ENCODE measurements around the gene TBC1D22A. TPM values are rescaled to one million over a fixed set of nuclear protein-coding genes. Genes with fewer than 3 reads are reported as not detected.
A peak's percentile ranks its signal among the peaks of the same experiment; 100 is the strongest.

The TBC1D22A gene
- total RNA-seq, 4 donors from 2014 or later: 16.2 to 22.2 (median 17.8) TPM

DNA sequence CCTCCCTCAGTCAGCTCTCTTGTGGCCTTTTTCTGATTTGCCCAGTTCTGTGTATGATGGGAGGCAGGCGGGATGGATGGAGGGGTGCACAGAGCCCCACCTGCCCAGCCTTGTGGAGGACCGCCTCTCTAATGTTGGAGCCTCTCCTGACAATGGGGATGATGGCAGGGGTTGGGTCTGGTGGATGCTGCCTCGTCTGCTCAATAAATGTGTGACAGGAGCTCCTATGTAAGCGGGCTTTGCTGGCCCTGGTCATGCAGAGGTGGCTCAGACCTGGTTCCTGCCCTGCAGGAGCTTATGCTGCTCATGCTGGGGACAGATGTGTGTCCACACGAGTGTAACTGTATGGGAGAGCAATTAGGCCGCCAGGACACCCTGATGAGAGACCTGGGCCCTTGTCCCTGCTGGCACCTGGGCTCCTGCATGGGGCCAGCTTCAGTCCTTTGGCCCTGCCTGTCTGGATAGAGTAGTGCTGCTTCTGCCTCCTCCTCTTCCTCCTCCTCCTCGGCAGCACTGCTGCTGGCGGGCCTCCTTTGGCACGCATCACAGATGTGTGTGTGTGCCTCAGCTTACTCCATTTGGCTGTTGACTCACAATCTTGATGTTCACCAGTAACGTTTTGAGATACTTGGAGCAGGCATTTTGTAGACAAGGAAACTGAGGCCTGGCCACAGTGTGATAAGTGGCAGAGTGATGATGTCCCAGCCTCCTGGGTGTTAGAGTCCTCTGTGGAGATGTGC lies 131.0 kb downstream of the TBC1D22A start:
- Histone ChIP-seq H3K4me1 (peaks cover 0 to 20% (median 4%) of the 10 kb centered on the region in 3 donors), H3K27ac (peak overlapping the region in 2 of 4 donors; percentile 2 to 27), H3K36me3 (peaks cover 0 to 37% of the 10 kb centered on the region in 2 donors), H3K27me3 (no peaks in the 10 kb centered on the region), H3K4me3 (no peak overlapping the region), H3K9me3 (no peaks in the 10 kb centered on the region)
- TF ChIP-seq POLR2AphosphoS5 (IDR thresholded peaks at IDR 0.05): no peak
- no peak for TF ChIP-seq EP300 (IDR thresholded peaks at IDR 0.05)
- no peak for TF ChIP-seq POLR2A (IDR thresholded peaks at IDR 0.05)
- TF ChIP-seq, protein P1, sequence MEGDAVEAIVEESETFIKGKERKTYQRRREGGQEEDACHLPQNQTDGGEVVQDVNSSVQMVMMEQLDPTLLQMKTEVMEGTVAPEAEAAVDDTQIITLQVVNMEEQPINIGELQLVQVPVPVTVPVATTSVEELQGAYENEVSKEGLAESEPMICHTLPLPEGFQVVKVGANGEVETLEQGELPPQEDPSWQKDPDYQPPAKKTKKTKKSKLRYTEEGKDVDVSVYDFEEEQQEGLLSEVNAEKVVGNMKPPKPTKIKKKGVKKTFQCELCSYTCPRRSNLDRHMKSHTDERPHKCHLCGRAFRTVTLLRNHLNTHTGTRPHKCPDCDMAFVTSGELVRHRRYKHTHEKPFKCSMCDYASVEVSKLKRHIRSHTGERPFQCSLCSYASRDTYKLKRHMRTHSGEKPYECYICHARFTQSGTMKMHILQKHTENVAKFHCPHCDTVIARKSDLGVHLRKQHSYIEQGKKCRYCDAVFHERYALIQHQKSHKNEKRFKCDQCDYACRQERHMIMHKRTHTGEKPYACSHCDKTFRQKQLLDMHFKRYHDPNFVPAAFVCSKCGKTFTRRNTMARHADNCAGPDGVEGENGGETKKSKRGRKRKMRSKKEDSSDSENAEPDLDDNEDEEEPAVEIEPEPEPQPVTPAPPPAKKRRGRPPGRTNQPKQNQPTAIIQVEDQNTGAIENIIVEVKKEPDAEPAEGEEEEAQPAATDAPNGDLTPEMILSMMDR (IDR thresholded peaks at IDR 0.05): no peak
- ATAC-seq: no peak
- 100% methylated on average over 1 of the region's 10 CpGs; no CpG with 5 or more reads in 1 of the 2 donors for WGBS, 2 donors (ENCODE audit: low coverage in 1 of 2)

DNA sequence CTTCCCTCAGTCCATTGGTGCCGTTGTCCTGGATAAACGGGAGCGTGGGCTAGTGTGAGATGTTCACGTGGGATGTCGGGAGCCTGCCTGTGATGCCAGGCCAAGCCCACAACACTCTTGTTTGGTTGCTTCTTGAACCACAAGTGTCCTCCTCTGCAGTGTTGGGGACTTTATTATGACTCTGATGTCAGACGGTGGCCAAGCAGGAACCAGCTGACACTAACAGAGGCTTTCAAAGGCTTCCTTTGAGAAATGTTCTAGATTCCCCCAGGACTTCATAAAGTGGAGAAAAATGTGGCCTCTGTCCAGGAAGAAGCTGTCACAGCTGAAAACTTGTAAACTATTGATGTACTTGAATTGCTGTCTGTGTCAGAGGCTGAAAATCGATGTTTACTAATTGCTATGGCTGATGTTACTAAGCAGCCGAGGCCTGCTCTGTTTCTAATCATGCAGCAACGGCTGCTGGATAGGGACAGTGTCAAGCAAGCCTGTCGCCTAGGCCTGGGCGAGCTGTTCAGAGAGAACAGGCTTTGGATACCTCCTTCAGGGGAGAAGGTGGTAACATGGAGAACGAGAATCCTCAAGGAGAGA lies 131.7 kb downstream of the TBC1D22A start:
- no peaks in the 10 kb centered on the region for H3K9me3 ChIP-seq
- H3K4me3 ChIP-seq: no peak overlapping the region
- peak overlapping the region in 3 of 4 donors; percentile 2 to 27 (median 2) for H3K27ac ChIP-seq
- peaks cover 0 to 20% (median 4%) of the 10 kb centered on the region in 3 donors for H3K4me1 ChIP-seq
- no peaks in the 10 kb centered on the region for H3K27me3 ChIP-seq
- WGBS, 2 donors (ENCODE audit: low coverage in 1 of 2): 47 to 53% methylated on average over 5 to 12 of the region's 12 CpGs
- peaks cover 0 to 37% of the 10 kb centered on the region in 2 donors for H3K36me3 ChIP-seq
- ATAC-seq: no peak
- TF ChIP-seq POLR2A (IDR thresholded peaks at IDR 0.05): no peak
- TF ChIP-seq EP300 (IDR thresholded peaks at IDR 0.05): no peak
- TF ChIP-seq, protein P1 (IDR thresholded peaks at IDR 0.05): no peak
- no peak for TF ChIP-seq POLR2AphosphoS5 (IDR thresholded peaks at IDR 0.05)

DNA sequence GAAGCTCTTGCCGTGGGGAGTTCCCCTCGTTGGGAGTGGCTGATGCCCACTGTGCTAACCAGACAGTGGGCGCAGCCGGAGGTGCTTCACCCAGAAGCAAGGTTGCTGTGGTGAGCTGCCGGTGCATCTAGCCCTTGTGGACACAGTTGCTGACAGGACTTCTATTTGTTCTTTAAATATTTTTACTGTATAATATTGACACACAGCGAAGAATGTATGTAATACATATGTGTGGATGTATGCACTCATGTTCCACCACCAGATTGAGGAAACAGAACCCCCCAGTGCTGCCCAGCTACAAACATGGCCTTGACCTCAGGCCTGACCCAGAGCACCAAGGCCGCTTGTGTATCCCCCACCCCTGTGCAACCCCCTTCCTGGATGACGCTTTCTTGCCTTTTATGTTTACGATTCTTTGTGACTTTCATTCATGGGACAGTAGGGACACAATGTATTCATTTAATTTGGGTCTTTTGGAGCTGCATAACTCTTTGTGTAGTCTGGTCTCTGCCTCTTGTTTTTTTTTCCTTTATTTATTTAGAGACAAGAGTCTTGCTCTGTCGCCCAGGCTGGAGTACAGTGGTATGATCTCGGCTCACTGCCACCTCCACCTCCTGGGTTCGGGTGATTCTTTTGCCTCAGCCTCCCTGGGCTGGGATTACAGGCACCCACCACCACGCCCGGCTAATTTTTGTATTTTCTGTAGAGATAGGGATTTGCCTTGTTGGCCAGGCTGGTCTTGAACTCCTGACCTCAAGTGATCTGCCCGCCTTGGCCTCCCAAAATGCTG lies 132.6 kb downstream of the TBC1D22A start:
- Histone ChIP-seq H3K4me3 (no peak overlapping the region), H3K27me3 (no peaks in the 10 kb centered on the region), H3K36me3 (peaks cover 0 to 37% of the 10 kb centered on the region in 2 donors), H3K4me1 (peaks cover 0 to 20% (median 4%) of the 10 kb centered on the region in 3 donors), H3K27ac (peak overlapping the region in 2 of 4 donors; percentile 2 to 27), H3K9me3 (no peaks in the 10 kb centered on the region)
- ATAC-seq: no peak
- WGBS, 2 donors (ENCODE audit: low coverage in 1 of 2): 80 to 91% methylated on average over 9 to 15 of the region's 15 CpGs
- TF ChIP-seq POLR2AphosphoS5 (IDR thresholded peaks at IDR 0.05) (no peak), EP300 (IDR thresholded peaks at IDR 0.05) (no peak), POLR2A (IDR thresholded peaks at IDR 0.05) (no peak)
- TF ChIP-seq, protein P1 (IDR thresholded peaks at IDR 0.05): no peak

DNA sequence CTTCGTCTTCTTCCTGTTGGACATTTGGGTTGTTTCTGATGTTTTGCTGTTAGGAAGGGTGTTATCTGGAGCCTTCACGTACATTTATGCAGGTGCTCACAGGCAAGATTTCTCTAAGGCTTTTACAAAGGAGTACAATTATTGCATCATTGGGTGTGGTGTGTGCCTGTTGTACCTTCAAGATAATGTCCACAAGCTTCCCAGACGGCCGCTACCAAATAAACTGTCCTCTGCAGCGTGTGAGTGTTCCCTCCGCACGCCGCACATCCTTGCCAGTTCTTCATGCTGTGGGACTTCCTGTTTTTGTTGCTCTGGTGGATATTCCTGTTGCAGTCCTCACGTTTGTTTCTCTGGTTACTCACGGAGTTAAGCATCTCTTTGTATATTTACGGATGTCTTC lies 133.3 kb downstream of the TBC1D22A start:
- Histone ChIP-seq H3K27ac (no peak overlapping the region), H3K4me1 (peaks cover 0 to 20% (median 4%) of the 10 kb centered on the region in 3 donors), H3K27me3 (no peaks in the 10 kb centered on the region), H3K4me3 (no peak overlapping the region), H3K9me3 (no peaks in the 10 kb centered on the region), H3K36me3 (peaks cover 0 to 37% of the 10 kb centered on the region in 2 donors)
- ATAC-seq: no peak
- 65 to 84% methylated on average over 7 to 9 of the region's 11 CpGs for WGBS, 2 donors (ENCODE audit: low coverage in 1 of 2)
- TF ChIP-seq EP300 (IDR thresholded peaks at IDR 0.05): no peak
- TF ChIP-seq POLR2AphosphoS5 (IDR thresholded peaks at IDR 0.05): no peak
- TF ChIP-seq, protein P1 (IDR thresholded peaks at IDR 0.05): no peak
- TF ChIP-seq POLR2A (IDR thresholded peaks at IDR 0.05): no peak

Measured in gastroesophageal sphincter (tissue), 4 donors.